Myocyte (in vitro differentiated cells): ENCODE data around the gene MXRA7. TPM values are rescaled to one million over a fixed set of nuclear protein-coding genes. Genes with fewer than 3 reads are reported as not detected.
"Not testable (repeated sequence)": the region's sequence is repeated elsewhere in the genome, so short reads cannot be mapped to it uniquely, and the experiment has no call there.

Experiments
- DNase-seq: peaks from one replicate; pipeline ENCODE4 v3.0.0-alpha.2; 2012; ENCODE audit warnings: low read depth
- total RNA-seq: library from RNA; depleted of rRNA; stranded (reverse); fragments of >200 nt; gene quantifications from 2 replicates; pipeline ENCODE4 v1.2.3, GENCODE V29; 2014

MXRA7 gene
- total RNA-seq, 1 donor from 2014 or later, result 716 TPM

DNA sequence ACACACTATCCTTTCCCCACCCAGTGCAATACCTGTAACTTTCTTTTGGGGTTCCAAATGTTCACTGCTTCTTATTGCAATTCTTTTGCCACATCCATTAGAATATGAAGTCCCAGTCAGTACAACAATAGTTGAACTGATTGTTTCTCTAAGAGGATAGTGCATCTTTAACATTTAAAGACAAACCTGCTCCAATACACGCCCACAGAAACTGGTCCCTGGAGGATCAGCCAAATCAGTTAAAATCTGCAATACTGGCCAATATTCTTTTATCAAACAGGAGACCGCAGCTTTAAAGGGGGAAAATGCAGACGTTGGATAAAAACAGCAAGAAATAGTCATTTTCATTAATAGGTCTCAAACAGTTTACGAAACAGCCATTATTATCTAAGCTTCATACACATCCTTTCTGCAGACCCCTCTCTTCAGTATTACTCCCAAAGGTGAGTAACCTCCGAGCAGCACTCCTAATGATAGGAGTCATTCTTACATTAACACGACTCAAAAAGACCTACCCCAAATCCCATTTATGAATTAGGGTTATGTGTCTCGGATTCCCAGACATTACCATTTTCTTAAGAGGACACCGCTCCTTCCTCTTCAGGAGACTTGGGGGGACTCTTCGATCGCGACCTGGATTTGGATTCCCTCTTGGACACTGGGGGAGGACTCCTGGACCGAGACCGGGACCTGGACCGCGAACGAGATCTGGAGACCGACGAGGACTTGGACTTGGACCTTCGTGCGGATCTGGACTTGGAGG, 25.0 kb upstream of the MXRA7 start:
- DNase-seq, result no peak

DNA sequence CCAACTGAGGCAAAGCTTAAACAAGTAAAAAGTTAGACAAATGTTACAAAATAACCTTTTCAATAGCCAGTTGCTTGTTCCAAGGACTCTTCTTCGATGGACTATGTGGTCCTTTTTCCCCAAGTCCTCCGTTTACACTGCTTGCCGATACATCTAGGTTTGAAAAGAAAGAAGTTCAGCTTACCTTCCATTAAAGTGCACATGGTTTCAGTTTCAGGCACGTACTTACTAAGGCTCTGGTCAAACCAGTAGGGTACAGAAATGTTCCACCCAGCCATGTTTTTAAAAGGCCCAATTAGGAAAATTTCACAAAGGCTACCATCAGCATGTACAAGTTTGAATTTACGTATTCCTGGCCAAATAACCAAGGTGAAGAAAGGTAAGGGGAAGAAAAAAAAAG, 24.2 kb upstream of the MXRA7 start:
- no peak for DNase-seq

DNA sequence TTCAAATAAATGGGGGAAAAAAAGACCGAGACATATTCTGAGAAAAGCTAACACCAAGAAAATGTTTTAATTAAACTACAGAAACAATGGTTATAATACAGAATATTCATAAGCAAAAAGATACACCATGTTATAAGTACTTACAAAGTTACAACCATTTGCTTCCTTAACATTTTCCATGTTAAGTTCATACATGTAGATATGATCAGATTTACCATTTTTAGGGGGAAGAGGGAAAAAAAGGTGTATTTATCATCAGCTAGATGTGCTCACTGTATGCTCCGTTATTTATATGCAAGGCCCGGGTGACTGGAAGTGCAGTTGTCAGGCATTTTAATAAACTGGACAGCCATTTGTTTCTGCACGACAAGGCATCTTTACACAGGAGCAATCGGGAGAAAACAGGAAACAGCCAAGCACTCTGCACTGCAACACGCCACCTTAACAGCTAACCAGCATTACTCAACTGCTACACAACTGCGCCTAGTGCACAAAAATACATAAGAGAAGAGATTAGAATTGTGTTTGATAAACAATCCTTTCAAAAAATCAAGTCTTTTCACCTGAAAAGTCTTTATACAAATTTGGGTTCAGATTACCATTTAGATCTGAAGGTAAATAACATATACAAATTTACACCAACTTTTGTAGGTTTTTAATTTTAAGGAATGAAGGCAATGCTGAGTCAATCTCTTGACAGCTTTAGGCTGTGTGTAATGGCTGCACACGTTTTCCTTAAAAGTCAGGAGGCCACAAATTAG, 23.5 kb upstream of the MXRA7 start:
- DNase-seq, result no peak

DNA sequence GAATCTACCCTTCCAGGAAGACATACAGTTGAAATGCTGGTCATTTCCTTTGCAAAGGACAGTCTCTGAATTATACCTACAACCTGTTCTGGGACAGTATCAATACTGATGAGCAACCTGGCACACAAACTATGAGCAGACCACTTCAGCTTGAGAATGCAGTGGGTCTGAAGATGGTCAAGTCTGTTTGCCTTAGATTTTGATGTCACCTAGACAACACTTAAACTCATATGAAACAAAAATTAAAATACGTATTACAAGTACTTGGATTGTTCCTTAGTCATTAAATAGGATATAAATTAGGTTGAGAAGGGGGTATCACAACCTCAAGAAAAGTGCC, 22.8 kb upstream of the MXRA7 start:
- no peak for DNase-seq

DNA sequence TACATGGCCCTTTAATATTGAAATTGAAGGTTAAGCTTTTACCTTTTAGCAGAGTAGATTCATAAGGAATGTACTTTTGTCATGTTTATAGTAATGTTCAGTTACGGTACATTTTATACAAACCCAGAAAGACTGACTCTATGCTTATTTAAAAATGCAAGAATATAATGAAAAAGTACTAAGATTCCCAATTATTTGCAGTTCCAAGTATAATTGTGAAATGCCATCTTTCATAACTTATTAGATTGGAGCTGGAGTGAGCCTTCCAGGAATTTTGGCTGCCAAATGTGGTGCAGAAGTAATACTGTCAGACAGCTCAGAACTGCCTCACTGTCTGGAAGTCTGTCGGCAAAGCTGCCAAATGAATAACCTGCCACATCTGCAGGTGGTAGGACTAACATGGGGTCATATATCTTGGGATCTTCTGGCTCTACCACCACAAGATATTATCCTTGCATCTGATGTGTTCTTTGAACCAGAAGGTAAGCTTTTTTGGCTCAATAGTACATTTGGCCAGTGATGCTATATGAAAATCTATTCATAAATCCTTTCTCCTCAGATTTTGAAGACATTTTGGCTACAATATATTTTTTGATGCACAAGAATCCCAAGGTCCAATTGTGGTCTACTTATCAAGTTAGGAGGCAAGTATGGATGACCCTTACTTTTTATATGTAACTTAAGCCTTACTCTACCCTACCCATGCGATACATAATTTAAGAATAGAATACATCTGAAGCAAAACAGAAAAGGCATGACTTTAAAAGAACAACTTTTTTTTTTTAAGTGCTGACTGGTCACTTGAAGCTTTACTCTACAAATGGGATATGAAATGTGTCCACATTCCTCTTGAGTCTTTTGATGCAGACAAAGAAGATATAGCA, 22.2 kb upstream of the MXRA7 start:
- DNase-seq, result no peak

DNA sequence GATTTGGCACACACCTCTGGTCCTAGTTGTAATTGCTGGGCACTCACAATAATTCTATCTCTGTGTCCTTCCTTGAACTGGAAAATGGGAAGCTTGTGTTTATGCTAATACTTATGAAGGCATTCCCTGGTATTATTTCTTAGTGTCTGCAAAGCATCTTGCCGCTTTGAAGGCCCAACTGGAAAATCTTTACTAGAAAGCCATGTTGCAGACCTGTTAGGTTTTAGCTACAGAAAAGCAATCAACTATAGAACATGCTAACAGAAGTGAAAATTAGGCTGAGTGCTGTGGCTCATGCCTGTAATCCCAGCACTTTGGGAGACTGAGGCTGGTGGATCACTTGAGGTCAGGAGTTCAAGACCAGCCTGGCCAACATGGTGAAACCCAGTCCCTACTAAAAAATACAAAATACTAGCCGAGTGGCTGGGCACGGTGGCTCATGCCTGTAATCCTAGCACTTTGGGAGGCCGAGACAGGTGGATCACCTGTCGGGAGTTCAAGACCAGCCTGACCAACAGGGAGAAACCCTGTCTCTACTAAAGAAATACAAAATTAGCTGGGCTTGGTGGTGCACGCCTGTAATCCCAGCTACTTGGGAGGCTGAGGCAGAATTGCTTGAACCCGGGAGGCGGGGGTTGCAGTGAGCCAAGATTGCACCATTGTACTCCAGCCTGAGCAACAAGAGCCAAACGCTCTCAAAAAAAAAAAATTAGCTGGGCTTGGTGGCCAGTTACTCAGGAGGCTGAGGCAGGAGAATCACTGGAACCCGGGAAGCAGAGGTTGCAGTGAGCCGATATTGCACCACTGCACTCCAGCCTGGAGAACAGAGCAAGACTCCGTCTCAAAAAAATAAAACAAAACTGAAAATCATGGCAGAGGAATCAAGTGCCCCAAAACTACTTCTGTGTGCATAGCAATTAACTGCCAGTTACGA, 21.3 kb upstream of the MXRA7 start:
- not testable (repeated sequence) for DNase-seq

DNA sequence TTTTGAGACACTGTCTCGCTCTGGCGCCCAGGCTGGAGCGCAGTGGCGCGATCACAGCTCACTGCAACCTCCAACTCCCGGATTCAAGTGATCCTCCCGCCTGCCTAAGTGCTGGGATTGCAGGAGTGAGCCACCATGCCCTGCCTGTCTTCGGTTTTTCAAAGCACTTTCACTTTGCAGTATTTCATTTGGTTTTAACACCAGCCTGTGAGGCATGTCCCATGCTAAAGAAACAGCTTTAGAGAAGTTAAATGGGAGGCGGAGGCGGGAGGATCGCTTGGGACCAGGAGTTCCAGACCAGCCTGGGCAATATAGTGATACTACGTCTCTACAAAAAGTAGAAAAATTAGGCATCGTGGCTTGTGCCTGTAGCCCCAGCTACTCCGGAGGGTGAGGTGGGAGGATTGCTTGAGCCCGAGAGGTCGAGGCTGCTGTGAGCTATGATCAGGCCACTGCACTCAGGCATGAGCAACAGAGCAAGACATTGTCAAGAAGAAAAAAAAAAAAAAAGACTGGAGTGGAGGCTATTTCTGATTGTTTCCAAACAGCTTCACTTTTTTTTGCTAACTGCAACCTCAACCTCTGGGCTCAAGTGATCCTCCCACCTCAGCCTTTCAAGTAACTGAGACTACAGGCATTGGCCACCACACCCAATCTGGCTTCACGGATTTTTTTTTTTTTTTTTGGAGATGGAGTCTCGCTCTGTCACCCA, 17.1 kb upstream of the MXRA7 start:
- DNase-seq, result no peak

DNA sequence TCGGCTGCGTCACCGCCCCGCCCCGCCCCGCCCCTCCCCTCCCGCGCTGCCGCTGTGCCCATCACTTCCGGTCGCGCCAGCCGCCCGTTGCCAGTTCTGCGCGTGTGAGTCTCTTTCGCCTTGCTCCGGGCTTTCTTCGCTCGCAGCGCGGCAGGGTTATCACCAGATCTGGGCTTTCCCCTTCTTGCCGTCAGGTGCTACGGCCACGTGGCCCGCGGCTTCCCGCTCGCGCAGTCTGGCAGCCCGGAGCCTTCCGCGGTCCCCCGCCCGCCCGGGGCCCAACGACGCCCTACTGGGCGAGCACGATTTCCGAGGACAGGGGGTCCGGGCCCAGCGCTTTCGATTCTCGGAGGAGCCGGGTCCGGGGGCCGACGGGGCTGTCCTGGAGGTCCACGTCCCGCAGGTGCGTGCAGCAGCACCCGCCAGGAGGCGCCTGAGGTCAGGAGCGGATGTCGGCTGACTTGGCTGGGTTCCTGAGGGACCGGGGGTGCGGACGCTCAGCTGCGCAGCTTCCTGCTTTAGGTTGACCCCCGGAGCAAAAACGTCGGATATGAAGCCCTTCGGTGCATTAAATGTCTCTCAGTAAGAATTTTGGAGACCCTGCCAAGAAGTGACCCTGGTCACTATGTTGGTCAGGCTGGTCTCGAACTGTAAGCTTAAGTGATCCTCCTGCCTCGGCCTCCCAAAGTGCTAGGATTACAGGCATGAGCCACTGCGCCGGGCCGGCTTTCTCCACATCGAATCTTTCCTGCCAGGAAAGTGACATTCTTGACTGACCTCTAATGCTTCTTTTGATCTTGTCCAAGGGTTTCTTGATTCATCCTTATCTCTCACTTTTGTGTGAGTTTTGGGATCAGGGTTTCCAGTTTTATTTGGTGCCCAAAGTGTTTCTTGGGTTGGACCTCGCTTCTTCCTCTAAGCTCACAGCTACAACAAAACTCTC, 16.3 kb upstream of the MXRA7 start, which contains the start of gene METTL23:
Gene METTL23, plus strand, starts transcription at position 64 of the 943 bp plus-strand sequence. CDS start 2,872 bp downstream, outside the sequence.
- DNase-seq, result peak; percentile 76

DNA sequence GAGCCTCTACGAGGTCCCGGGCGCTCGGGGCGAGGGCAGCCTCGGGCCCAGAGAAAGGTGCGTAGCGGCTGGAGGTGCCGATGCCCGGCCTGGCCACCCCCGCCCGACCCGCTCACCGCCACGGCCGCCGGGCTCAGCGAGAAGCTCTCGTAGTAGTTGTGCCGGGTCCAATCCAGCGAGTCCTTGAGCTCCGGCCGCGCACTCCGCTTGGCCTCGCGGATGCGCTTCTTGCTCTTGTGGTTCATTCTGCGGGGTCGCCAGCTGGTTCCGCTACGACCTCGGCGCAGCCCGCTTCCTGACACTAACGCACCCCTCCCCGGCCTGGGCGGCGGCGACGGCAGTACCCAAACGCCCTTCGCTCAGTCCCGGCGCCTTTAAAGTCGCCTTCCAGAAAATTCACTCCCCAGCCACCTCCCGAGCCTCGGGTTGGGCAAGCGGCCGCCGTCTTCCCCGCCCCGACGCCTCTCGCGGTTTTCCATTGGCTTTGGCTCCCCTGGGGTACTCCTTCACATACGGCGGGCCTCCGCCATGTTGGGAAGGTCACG, 15.5 kb upstream of the MXRA7 start, which contains the start of gene JMJD6:
Gene JMJD6, minus strand, starts transcription at position 376 of the 545 bp plus-strand sequence. Its CDS starts 131 bp downstream, at position 245.
- DNase-seq, result peak; percentile 98

DNA sequence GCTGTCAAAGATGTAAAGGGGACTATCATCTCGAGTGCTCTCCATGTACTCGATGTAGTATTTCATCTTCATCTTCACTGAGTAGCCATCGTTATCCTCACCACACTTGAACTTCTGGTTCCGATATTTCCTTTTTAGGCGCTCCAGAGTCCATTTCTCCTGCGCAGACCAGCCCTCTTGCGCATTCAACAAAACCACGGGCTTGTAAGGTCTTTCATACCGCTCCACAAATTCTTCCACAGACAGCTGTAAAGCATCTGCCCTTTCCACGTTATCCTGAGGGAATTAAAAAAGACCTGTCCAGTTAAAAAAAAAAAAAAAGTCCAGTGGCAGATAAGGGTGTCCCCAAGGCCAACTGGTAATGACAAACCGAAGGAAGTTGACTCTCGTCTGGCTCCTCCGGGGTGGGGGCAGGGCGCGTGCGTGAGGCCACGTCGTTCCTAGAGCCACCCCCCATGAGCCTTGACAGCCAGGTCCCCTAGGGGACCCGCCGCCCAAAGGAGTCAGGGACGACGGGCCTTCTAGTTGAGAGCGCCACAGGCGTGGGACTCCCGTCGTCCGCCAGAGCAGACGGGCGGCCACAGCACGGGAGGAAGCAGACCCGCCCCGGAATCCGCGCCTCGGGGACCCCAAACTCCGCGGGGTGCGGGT, 14.9 kb upstream of the MXRA7 start:
- DNase-seq, result peak; percentile 70

DNA sequence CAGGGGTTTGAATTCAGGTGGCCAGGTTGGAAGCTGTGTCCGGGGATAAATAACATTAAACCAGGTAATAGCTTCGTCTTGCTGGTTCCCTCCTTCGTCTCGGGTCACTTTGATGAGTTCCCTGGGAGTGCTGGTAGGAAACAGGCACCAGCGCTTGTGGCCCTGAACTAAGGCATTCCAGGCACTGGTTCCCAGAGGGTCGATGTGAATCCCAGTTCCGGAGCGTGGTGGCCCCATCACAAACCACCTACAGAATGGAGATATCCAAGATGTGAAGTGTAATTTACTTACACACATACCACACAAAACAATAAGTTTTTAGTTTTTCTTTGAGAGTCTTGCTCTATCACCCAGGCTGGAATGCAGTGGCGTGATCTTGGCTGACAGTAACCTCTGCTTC, 13.0 kb upstream of the MXRA7 start:
- no peak for DNase-seq

DNA sequence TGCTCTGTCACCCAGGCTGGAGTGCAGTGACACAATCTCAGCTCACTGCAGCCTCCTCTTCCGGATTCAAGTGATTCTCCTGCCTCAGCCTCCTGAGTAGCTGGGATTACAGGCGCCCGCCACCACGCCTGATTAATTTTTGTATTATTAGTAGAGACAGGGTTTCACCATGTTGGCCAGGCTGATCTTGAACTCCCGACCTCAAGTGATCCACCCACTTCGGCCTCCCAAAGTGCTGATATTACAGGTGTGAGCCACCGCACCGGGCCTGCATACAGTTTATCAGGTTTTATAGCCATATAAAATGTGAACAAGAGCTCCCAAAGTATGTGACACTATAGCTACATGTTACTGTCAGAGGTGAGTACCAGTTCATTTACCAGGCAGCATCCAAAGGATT, 12.2 kb upstream of the MXRA7 start:
- not testable (repeated sequence) for DNase-seq

DNA sequence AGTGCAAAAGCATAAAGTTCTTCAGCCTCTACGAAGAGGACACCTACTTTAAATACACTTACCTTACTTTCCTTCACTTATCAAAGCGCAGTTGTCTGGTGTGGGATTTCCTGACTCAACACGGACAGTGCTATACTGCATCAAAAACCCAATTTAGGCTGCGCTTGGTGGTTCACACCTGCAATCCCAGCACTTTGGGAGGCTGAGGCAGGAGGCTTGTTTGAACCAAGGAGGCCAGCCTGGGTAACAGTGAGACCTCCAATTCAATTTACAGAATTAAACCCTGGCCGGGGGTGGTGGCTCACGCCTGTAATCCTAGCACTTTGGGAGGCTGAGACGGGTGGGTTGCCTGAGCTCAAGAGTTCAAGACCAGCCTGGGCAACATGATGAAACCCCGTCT, 11.5 kb upstream of the MXRA7 start:
- DNase-seq, result no peak

DNA sequence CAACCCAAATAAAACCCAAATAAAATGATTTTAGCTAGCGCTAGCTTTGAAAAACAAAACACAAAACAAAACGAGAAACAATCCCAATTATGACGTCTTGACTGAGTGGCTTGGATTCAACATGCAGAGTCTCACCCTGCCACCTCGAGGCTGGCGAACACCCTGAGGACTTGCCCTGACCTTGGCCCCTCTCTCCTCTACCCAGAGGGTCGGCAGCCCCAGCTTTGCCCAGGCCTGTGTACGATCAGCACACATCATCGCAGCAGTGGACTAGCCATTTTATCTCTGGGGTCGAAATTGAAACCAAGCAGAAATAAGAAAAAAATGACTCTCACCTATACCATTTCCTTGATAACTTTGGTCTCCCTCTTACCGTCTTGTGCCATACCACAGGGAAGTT, 10.7 kb upstream of the MXRA7 start:
- no peak for DNase-seq

DNA sequence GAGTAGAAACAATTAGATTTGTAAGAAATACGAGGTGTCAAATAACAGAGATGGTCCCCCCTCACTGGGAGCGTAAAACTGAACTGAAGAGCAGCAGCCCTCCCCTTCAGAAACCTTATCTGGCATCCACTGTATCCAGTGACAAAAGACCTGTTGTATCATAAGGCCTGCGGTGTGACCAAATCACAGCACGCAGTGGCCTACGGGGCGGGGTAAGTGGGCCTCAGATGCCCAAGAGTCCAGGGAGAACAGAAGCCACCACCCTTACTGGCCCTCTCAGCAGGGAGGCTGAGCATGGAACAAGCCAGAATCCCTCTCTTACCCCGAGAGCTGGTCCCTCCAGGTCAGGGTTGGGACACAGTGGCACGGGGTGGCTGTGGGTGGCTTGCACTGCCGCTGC, 10.2 kb upstream of the MXRA7 start:
- no peak for DNase-seq

DNA sequence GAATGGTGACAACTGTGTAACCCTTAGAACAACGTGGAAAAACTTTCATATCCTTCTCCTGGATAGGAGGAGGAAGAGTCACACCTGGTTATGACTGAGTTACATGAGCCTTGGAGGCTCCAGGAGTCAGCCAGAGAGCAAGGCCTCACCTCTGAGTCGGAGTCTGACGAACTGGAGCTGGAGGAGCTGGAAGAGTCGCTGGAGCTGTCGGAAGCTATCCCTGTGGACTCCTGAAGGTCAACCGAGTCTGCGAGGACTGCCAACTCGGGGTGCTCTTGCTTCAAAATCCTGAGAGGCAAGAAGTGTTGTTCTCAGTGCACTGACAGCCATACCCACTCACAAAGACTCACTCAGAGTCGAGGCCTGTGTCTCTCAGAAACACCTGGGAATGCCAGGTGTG, 9.4 kb upstream of the MXRA7 start:
- DNase-seq, result no peak

DNA sequence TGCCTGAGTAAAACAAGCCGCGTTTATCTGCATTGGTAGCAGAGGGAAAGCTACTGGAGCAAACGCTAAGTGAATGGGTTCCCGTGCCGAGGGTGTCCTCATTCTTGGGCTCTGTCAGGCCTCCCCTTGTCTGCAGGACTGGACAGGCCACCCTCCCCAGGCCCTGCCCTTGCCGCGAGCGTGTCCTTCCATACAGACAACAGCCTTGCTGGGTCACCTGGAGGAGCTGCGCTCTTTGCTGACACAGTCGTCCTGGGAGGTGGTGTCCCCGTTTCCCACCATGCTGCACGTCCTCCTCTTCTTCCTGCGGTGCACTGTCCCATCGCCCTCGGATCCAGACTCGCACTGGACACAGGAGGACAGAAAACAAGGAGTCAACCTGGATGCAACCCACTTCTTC, 7.8 kb upstream of the MXRA7 start:
- DNase-seq, result no peak

DNA sequence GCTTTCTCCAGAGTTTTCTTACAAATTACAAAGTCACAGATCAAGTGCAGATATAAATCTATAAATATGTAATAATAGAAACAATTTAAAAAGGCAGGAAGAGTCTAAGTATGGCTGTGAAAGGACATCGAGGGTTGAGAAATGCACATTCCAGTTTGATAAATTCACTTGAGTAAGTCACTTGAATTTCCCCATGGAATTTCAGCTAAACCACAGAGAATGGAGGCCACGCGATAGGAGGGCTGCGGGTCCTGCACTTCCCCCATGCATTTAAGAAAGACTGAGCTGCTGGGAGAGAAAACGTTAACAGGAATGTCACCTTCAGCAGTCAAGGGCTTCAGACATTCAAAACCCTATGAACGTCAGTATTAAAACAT, 6.1 kb upstream of the MXRA7 start:
- peak; percentile 61 for DNase-seq
